IgD-negative memory B cell (primary cell): ENCODE measurements around the gene RFLNA. TPM values are rescaled to one million over a fixed set of nuclear protein-coding genes. Genes with fewer than 3 reads are reported as not detected.
"Not testable (repeated sequence)": the region's sequence is repeated elsewhere in the genome, so short reads cannot be mapped to it uniquely, and the experiment has no call there.

ENCODE experiments used
- H3K27ac Mint-ChIP-seq, 3 donors: one replicate each; pipeline ENCODE4 v1.8.0; 2020 to 2022; ENCODE audit warnings: mild to moderate bottlenecking in 3 of 3, mixed read lengths in 3 of 3, moderate library complexity in 1 of 3
- H3K27me3 Mint-ChIP-seq: one replicate; pipeline ENCODE4 v1.8.0; 2021; ENCODE audit warnings: mixed read lengths
- H3K36me3 Mint-ChIP-seq: one replicate; pipeline ENCODE4 v1.8.0; 2020; ENCODE audit warnings: mild to moderate bottlenecking, mixed read lengths
- H3K4me1 Mint-ChIP-seq, 3 donors: one replicate each; pipeline ENCODE4 v1.8.0; 2020 to 2022; ENCODE audit warnings: mixed read lengths in 3 of 3, mild to moderate bottlenecking in 1 of 3
- H3K4me3 Mint-ChIP-seq, 4 donors: one replicate each; pipeline ENCODE4 v1.8.0; 2020 to 2022; ENCODE audit warnings: mild to moderate bottlenecking in 4 of 4, mixed read lengths in 4 of 4, moderate library complexity in 3 of 4
- H3K9me3 Mint-ChIP-seq, 3 donors: one replicate each; pipeline ENCODE4 v1.8.0; 2020 to 2021; ENCODE audit warnings: mixed read lengths in 3 of 3, mild to moderate bottlenecking in 1 of 3
- polyA plus RNA-seq: library from polyadenylated mRNA; unstranded; fragments of 300-500 nt; fragmentation: Illumina TruSeq; gene quantifications from one replicate; pipeline ENCODE4 v1.2.3, GENCODE V29; 2021

The RFLNA gene
- polyA plus RNA-seq, 1 donor from 2014 or later = not detected

DNA sequence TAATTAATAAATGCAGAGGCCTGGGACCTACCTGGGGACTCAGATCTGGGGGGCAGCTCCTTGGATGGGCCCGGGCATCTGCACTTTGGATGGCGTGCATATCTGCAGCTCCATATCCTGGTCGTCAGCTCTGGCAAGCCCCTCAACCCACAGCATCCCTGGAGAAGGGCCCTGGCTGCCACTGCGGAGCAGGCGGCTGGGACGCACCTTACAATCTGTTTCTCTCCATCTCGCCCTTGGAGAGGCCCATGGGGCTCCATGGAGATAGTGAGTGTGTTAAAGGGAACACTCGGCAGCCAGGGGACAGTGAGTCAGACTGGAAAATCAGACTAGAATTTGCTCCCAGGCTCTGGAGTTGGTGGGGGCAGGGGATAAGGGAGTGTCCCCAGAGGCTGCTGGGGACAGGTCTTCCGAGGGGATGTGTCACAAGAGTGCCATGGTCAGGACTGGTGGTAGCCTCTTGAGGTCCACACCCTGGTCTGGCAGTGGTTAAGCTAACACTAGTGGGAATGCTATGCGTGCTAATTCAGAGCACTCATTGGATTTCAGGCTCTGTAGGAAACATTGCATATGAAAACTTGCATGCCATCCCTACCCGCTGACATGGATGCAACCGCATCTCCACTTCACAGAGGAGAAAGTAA, 21.5 kb downstream of the RFLNA start:
- Mint-ChIP-seq H3K36me3 (peaks cover 2% of the 10 kb centered on the region), H3K4me1 (peaks cover 0 to 3% (median 0%) of the 10 kb centered on the region in 3 donors), H3K9me3 (no peaks in the 10 kb centered on the region), H3K27ac (no peak overlapping the region), H3K4me3 (no peak overlapping the region), H3K27me3 (no peaks in the 10 kb centered on the region)

GRCh38 chr12:124317400-124317799, 22.5 kb downstream of the RFLNA start:
- Mint-ChIP-seq H3K27me3 (no peaks in the 10 kb centered on the region), H3K36me3 (peaks cover 2% of the 10 kb centered on the region), H3K9me3 (no peaks in the 10 kb centered on the region), H3K4me3 (peak overlapping the region in 1 of 4 donors; percentile 52), H3K27ac (no peak overlapping the region), H3K4me1 (no peaks in the 10 kb centered on the region)

DNA sequence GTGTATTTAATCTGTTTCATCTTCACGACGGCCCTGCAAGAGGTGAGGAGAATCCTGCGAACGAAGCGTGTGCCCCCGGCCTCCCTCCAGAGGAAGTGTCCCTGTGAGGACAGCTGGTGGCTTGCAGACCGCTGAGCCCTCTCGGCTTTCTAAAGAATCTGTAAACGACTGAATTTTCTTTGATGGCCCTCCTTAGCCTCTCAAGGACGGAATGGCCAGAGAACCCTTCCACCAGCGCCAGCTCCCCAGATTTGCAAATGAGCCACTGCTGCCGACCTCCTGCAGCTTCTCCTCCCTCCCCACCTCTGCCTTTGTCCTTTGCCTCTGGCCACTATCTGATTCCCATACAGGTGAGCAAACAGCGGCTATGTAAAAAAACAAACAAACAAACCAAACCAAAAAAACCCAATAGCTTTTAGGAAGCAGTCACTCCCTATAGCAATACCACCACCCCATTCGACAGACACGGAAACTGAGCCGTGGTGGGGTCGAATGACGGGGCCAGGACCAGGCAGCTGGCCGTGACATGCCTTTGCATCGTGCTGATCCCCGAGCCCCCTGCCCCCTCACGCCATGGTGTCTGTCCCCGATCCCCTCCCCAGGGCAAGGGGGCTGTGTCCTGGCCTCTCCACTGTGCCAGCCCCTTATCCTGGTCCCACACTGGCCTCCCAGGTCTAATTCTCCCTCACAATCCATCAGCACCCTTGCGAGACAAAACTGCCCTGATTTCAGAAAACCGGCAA, 23.6 kb downstream of the RFLNA start:
- H3K4me3 Mint-ChIP-seq = no peak overlapping the region
- no peaks in the 10 kb centered on the region for H3K27me3 Mint-ChIP-seq
- no peak overlapping the region for H3K27ac Mint-ChIP-seq
- H3K4me1 Mint-ChIP-seq = no peaks in the 10 kb centered on the region
- no peaks in the 10 kb centered on the region for H3K9me3 Mint-ChIP-seq
- H3K36me3 Mint-ChIP-seq = peaks cover 2% of the 10 kb centered on the region

DNA sequence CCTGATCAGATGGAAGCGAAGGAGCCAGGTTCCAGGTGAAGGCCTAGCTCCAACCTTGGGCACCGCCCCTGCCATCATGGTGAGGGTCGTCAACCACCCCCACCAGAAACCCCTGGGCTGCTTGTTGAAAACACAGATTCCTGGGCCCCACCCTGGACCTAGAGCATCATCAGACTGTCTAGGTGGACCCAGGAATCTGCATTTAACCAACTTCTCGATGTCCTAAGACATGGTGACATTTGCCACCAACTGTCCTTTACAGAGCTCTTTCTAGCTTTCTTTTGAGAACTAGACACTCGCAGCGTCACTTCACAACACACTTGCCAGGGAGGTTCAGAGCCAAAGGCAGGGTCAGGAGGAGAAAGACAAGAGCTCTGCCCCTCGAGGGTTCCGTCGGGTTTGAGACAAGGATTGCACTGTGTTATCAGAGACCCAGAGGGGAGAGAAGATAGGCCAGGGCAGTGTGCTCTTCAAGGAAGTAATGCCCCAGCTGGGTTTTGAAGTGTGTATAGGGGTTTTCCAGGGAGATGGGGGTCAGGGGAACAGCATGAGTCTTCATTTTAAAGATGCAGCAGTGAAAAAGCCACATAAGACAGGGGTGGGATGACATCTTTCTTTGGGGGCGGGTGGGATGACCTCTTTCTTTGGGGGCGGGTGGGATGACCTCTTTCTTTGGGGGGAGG, 24.6 kb downstream of the RFLNA start:
- Mint-ChIP-seq H3K27me3 (no peaks in the 10 kb centered on the region), H3K36me3 (peaks cover 8% of the 10 kb centered on the region), H3K4me3 (no peak overlapping the region), H3K9me3 (peaks cover 0 to 6% (median 6%) of the 10 kb centered on the region in 3 donors), H3K27ac (no peak overlapping the region), H3K4me1 (no peaks in the 10 kb centered on the region)

GRCh38 chr12:124321040-124321481, 26.2 kb downstream of the RFLNA start:
- H3K9me3 Mint-ChIP-seq = peaks cover 0 to 6% (median 6%) of the 10 kb centered on the region in 3 donors
- H3K4me1 Mint-ChIP-seq = no peaks in the 10 kb centered on the region
- H3K27ac Mint-ChIP-seq = no peak overlapping the region
- H3K27me3 Mint-ChIP-seq = no peaks in the 10 kb centered on the region
- H3K36me3 Mint-ChIP-seq = peaks cover 10% of the 10 kb centered on the region
- H3K4me3 Mint-ChIP-seq = no peak overlapping the region

GRCh38 chr12:124321556-124322270, 26.8 kb downstream of the RFLNA start:
- H3K4me1 Mint-ChIP-seq = no peaks in the 10 kb centered on the region
- peaks cover 0 to 6% (median 6%) of the 10 kb centered on the region in 3 donors for H3K9me3 Mint-ChIP-seq
- peaks cover 10% of the 10 kb centered on the region for H3K36me3 Mint-ChIP-seq
- H3K27ac Mint-ChIP-seq = no peak overlapping the region
- H3K4me3 Mint-ChIP-seq = no peak overlapping the region
- no peaks in the 10 kb centered on the region for H3K27me3 Mint-ChIP-seq

GRCh38 chr12:124322271-124322998, 27.5 kb downstream of the RFLNA start:
- H3K27ac Mint-ChIP-seq = peak overlapping the region in 2 of 3 donors; percentile 5 to 41
- H3K4me1 Mint-ChIP-seq = no peaks in the 10 kb centered on the region
- no peak overlapping the region for H3K4me3 Mint-ChIP-seq
- H3K27me3 Mint-ChIP-seq = no peaks in the 10 kb centered on the region
- peaks cover 9% of the 10 kb centered on the region for H3K36me3 Mint-ChIP-seq
- peaks cover 0 to 6% (median 6%) of the 10 kb centered on the region in 3 donors for H3K9me3 Mint-ChIP-seq

- H3K4me1 Mint-ChIP-seq, H3K4me3 Mint-ChIP-seq, H3K9me3 Mint-ChIP-seq, H3K27ac Mint-ChIP-seq, H3K27me3 Mint-ChIP-seq, H3K36me3 Mint-ChIP-seq: not testable (repeated sequence)
Measured at GRCh38 chr12:124322999-124323328, 28.1 kb downstream of the RFLNA start.

GRCh38 chr12:124323771-124324530, 29.1 kb downstream of the RFLNA start:
- Mint-ChIP-seq H3K4me1 (no peaks in the 10 kb centered on the region), H3K9me3 (peaks cover 0 to 6% (median 6%) of the 10 kb centered on the region in 3 donors), H3K4me3 (no peak overlapping the region), H3K36me3 (peaks cover 9% of the 10 kb centered on the region), H3K27ac (no peak overlapping the region), H3K27me3 (no peaks in the 10 kb centered on the region)

- Mint-ChIP-seq H3K27ac (no peak overlapping the region), H3K36me3 (peaks cover 9% of the 10 kb centered on the region), H3K27me3 (no peaks in the 10 kb centered on the region), H3K4me3 (no peak overlapping the region), H3K4me1 (no peaks in the 10 kb centered on the region), H3K9me3 (peaks cover 0 to 6% (median 6%) of the 10 kb centered on the region in 3 donors)
Measured at GRCh38 chr12:124324803-124325705, 30.2 kb downstream of the RFLNA start.

- peaks cover 9% of the 10 kb centered on the region for H3K36me3 Mint-ChIP-seq
- peaks cover 0 to 6% (median 6%) of the 10 kb centered on the region in 3 donors for H3K9me3 Mint-ChIP-seq
- no peak overlapping the region for H3K4me3 Mint-ChIP-seq
- H3K4me1 Mint-ChIP-seq = no peaks in the 10 kb centered on the region
- H3K27me3 Mint-ChIP-seq = no peaks in the 10 kb centered on the region
- H3K27ac Mint-ChIP-seq = no peak overlapping the region
Measured at GRCh38 chr12:124326104-124326503, 31.2 kb downstream of the RFLNA start.

GRCh38 chr12:124326871-124327270, 32.0 kb downstream of the RFLNA start:
- Mint-ChIP-seq H3K4me3 (no peak overlapping the region), H3K27ac (no peak overlapping the region), H3K36me3 (peaks cover 9% of the 10 kb centered on the region), H3K9me3 (peaks cover 0 to 6% (median 6%) of the 10 kb centered on the region in 3 donors), H3K4me1 (no peaks in the 10 kb centered on the region), H3K27me3 (no peaks in the 10 kb centered on the region)

DNA sequence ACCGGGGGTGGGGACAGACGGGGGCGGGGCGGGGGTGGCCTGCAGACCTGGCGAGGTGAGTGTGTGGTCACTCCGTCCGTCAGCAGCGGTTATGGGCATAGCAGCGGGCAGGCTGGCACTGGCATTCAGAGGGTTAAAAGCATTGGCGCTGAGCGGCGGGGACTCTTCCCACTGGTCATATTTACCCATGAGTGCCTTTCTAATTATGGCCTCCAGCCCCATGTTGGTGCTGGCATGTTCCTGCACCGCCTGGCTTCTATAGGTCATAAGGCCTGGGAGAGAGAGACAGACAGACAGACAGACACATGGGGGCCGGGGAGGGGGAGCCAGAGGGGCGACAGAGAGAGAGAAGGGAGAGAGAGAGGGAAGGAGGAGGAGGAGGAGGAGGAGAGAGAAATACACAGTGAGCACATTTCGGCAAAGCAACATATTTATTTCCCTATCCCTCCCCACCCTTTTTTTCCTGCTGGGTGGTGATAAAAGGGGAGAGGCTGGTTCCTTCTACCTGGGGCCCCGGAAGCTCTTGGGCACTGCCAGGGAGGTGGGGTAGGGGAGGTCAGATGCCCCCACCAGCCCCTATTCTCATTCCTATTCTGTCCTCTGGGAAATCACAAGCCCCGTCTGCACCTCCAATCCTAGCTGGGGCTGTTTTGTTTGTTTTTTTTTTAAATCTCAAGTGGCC, 32.6 kb downstream of the RFLNA start:
- H3K27me3 Mint-ChIP-seq = no peaks in the 10 kb centered on the region
- no peaks in the 10 kb centered on the region for H3K4me1 Mint-ChIP-seq
- peaks cover 0 to 6% (median 6%) of the 10 kb centered on the region in 3 donors for H3K9me3 Mint-ChIP-seq
- H3K4me3 Mint-ChIP-seq = peak overlapping the region in 1 of 4 donors; percentile 17
- peaks cover 9% of the 10 kb centered on the region for H3K36me3 Mint-ChIP-seq
- no peak overlapping the region for H3K27ac Mint-ChIP-seq
